Small intestine (tissue), 7 donors: ENCODE data around the gene NDUFB3. TPM values are rescaled to one million over a fixed set of nuclear protein-coding genes. Genes with fewer than 3 reads are reported as not detected.
A peak's percentile ranks its signal among the peaks of the same experiment; 100 is the strongest.
"Not testable (repeated sequence)": the region's sequence is repeated elsewhere in the genome, so short reads cannot be mapped to it uniquely, and the experiment has no call there.

Experiments used
- DNase-seq, 2 donors: peaks; one replicate each; pipeline versions ENCODE4 v3.0.0 to v3.0.0-alpha.2; 2013
- FAIRE-seq: peaks from 2 replicates; lab custom pipeline; 2012; peaks lifted over from hg19 to GRCh38; lab: Jason Lieb, UNC
- H3K27ac ChIP-seq, 3 donors: one replicate each; pipeline ENCODE4 v1.5.1; 2013; ENCODE audit warnings: low read length in 2 of 3, mild to moderate bottlenecking in 2 of 3, control low read depth in 1 of 3, inconsistent platforms in 1 of 3, low read depth in 1 of 3, moderate library complexity in 1 of 3
- H3K27me3 ChIP-seq, 3 donors: one replicate each; pipeline ENCODE4 v1.6.1; 2013; ENCODE audit warnings: low read length in 3 of 3, inconsistent platforms in 1 of 3; ENCODE audit not compliant: control insufficient read depth in 3 of 3, insufficient read depth in 3 of 3
- H3K36me3 ChIP-seq, 3 donors: one replicate each; pipeline ENCODE4 v1.6.1; 2013; ENCODE audit warnings: low read length in 3 of 3, inconsistent platforms in 1 of 3, low read depth in 1 of 3, mild to moderate bottlenecking in 1 of 3, moderate library complexity in 1 of 3; ENCODE audit not compliant: control insufficient read depth in 3 of 3, insufficient read depth in 2 of 3
- H3K4me1 ChIP-seq, 3 donors: one replicate each; pipeline ENCODE4 v1.6.1; 2013; ENCODE audit warnings: low read length in 2 of 3, inconsistent platforms in 1 of 3, low read depth in 1 of 3, mild to moderate bottlenecking in 1 of 3, moderate library complexity in 1 of 3; ENCODE audit not compliant: control insufficient read depth in 3 of 3, insufficient read depth in 2 of 3
- H3K4me3 ChIP-seq, 3 donors: one replicate each; pipeline ENCODE4 v1.5.1; 2013; ENCODE audit warnings: low read length in 3 of 3, control low read depth in 1 of 3, inconsistent platforms in 1 of 3, low read depth in 1 of 3, mild to moderate bottlenecking in 1 of 3, moderate library complexity in 1 of 3
- H3K9me3 ChIP-seq, 2 donors: one replicate each; pipeline ENCODE4 v1.6.1; 2013; ENCODE audit warnings: low read depth in 1 of 2, low read length in 1 of 2; ENCODE audit not compliant: control insufficient read depth in 2 of 2, insufficient read depth in 1 of 2
- WGBS, 3 donors: extraction: QIAGEN DNeasy Blood & Tissue Kit; methylation state at CpG; one replicate each; pipeline ENCODE4 v1.1.7; 2013; 5-methylcytosine and 5-hydroxymethylcytosine counted together
- polyA plus RNA-seq, 4 donors: library from polyadenylated mRNA; stranded (reverse) in 3 of 4; unstranded in 1 of 4; fragments of 200-250 nt in 3 of 4; fragments of 120-200 nt in 1 of 4; gene quantifications; one replicate each; pipeline versions ENCODE4 v1.2.1 to v1.2.3, GENCODE V29; 2013
- donor health status: healthy with polysubstance abuse.
- donor health status: control.
- donor health status: control.
- donor health status: Bipolar disorder and iron deficiency.
- donor health status: healthy.

Gene NDUFB3
- polyA plus RNA-seq, 4 donors = 81.3 to 174 (median 135) TPM

- WGBS, 3 donors = 0 to 1% (median 0%) methylated on average over 51 to 75 of the region's 75 CpGs
- no peak for FAIRE-seq
These were observed 44.5 kb downstream of the NDUFB3 start, which contains the start of gene CFLAR for GRCh38 chr2:201116115-201116958. TSS of gene CFLAR (plus strand) at chr2:201116164. CDS start at chr2:201129866, 13,702 bp downstream.

GRCh38 chr2:201116959-201117734 is 45.3 kb downstream of the NDUFB3 start:
- Histone ChIP-seq H3K27ac (peak overlapping the region; percentile 100), H3K36me3 (peaks cover 0 to 3% (median 0%) of the 10 kb centered on the region in 3 donors), H3K27me3 (no peaks in the 10 kb centered on the region), H3K4me3 (peak overlapping the region; percentile 66 to 92 (median 79)), H3K4me1 (peaks cover 2 to 19% (median 5%) of the 10 kb centered on the region in 3 donors), H3K9me3 (peaks cover 0 to 3% of the 10 kb centered on the region in 2 donors)
- FAIRE-seq = no peak
- 0 to 2% (median 0%) methylated on average over 22 of the region's 22 CpGs for WGBS, 3 donors
- peak; percentile 83 to 88 for DNase-seq

More at GRCh38 chr2:201116115-201116958, 44.5 kb downstream of the NDUFB3 start, which contains the start of gene CFLAR:
- Histone ChIP-seq H3K27me3 (no peaks in the 10 kb centered on the region), H3K9me3 (peaks cover 0 to 3% of the 10 kb centered on the region in 2 donors), H3K4me1 (peaks cover 2 to 14% (median 5%) of the 10 kb centered on the region in 3 donors), H3K27ac (peak within 1 kb of the TSS; percentile 100), H3K36me3 (peaks cover 0 to 3% (median 0%) of the 10 kb centered on the region in 3 donors), H3K4me3 (peak within 1 kb of the TSS; percentile 66 to 92 (median 79))
- DNase-seq = peak; percentile 94

- not testable (repeated sequence) for H3K9me3 ChIP-seq, H3K36me3 ChIP-seq, FAIRE-seq, H3K27me3 ChIP-seq, DNase-seq
- peak overlapping the region; percentile 100 for H3K27ac ChIP-seq
- peaks cover 6 to 24% (median 10%) of the 10 kb centered on the region in 3 donors for H3K4me1 ChIP-seq
- 1 to 14% (median 1%) methylated on average over 13 of the region's 13 CpGs for WGBS, 3 donors
- H3K4me3 ChIP-seq = peak overlapping the region; percentile 66 to 92 (median 79)
These were observed 45.9 kb downstream of the NDUFB3 start for GRCh38 chr2:201117735-201118094.

- FAIRE-seq = no peak
- H3K9me3 ChIP-seq = peaks cover 0 to 3% of the 10 kb centered on the region in 2 donors
These were observed 46.5 kb downstream of the NDUFB3 start for GRCh38 chr2:201118121-201118960.

GRCh38 chr2:201118961-201119854 is 47.4 kb downstream of the NDUFB3 start:
- Histone ChIP-seq H3K4me1 (peaks cover 14 to 35% (median 17%) of the 10 kb centered on the region in 3 donors), H3K4me3 (peak overlapping the region; percentile 66 to 79 (median 77)), H3K36me3 (peaks cover 0 to 5% (median 3%) of the 10 kb centered on the region in 3 donors), H3K27ac (peak overlapping the region; percentile 100), H3K9me3 (peaks cover 0 to 3% of the 10 kb centered on the region in 2 donors), H3K27me3 (no peaks in the 10 kb centered on the region)
- FAIRE-seq (no peak), DNase-seq (peak; percentile 64 to 73)
- WGBS, 3 donors = 6 to 12% (median 6%) methylated on average over 12 of the region's 12 CpGs

More at GRCh38 chr2:201118121-201118960, 46.5 kb downstream of the NDUFB3 start:
- peak; percentile 82 to 90 for DNase-seq
- Histone ChIP-seq H3K4me1 (peaks cover 11 to 27% (median 14%) of the 10 kb centered on the region in 3 donors), H3K36me3 (peaks cover 0 to 5% (median 2%) of the 10 kb centered on the region in 3 donors), H3K27ac (peak overlapping the region; percentile 100), H3K27me3 (no peaks in the 10 kb centered on the region), H3K4me3 (peak overlapping the region; percentile 66 to 79 (median 77))
- 0 to 1% (median 1%) methylated on average over 48 of the region's 48 CpGs for WGBS, 3 donors

GRCh38 chr2:201122276-201122675 is 50.5 kb downstream of the NDUFB3 start:
- FAIRE-seq = no peak
- Histone ChIP-seq H3K27me3 (no peaks in the 10 kb centered on the region), H3K27ac (peak overlapping the region in 2 of 3 donors; percentile 39 to 98), H3K9me3 (no peaks in the 10 kb centered on the region), H3K4me1 (peaks cover 16 to 61% (median 31%) of the 10 kb centered on the region in 3 donors), H3K36me3 (peaks cover 0 to 8% (median 5%) of the 10 kb centered on the region in 3 donors), H3K4me3 (peak overlapping the region in 1 of 3 donors; percentile 17)
- 72 to 83% (median 82%) methylated on average over 1 of the region's 1 CpG for WGBS, 3 donors
- no peak for DNase-seq
